ENCODE results near the gene TMEM132D. TPM values are rescaled to one million over a fixed set of nuclear protein-coding genes. Genes with fewer than 3 reads are reported as not detected.

The TMEM132D gene
- total RNA-seq, 2 donors from 2014 or later = not detected

GRCh38 chr12:129606239-129606638 is 297.6 kb downstream of the TMEM132D start:
- no peak overlapping the region for H3K27ac Mint-ChIP-seq
- no peaks in the 10 kb centered on the region for H3K36me3 Mint-ChIP-seq (ENCODE audit: insufficient read depth in 2 of 2)
- no peak for ATAC-seq (replicated peaks in 1 of 2)
- DNase-seq = no peak
- no peaks in the 10 kb centered on the region for H3K27me3 Mint-ChIP-seq (ENCODE audit: low read depth)
- no peak overlapping the region for H3K4me3 Mint-ChIP-seq
- no peaks in the 10 kb centered on the region for H3K4me1 Mint-ChIP-seq (ENCODE audit: low read depth)
- H3K9me3 Mint-ChIP-seq = no peaks in the 10 kb centered on the region

- no peak for ATAC-seq (replicated peaks in 1 of 2)
- no peaks in the 10 kb centered on the region for H3K27me3 Mint-ChIP-seq (ENCODE audit: low read depth)
- no peak overlapping the region for H3K27ac Mint-ChIP-seq
- H3K4me1 Mint-ChIP-seq (ENCODE audit: low read depth) = no peaks in the 10 kb centered on the region
- H3K4me3 Mint-ChIP-seq = no peak overlapping the region
- DNase-seq = no peak
- H3K36me3 Mint-ChIP-seq (ENCODE audit: insufficient read depth in 2 of 2) = no peaks in the 10 kb centered on the region
- no peaks in the 10 kb centered on the region for H3K9me3 Mint-ChIP-seq
Measured at GRCh38 chr12:129605666-129606065, 298.2 kb downstream of the TMEM132D start.

DNA sequence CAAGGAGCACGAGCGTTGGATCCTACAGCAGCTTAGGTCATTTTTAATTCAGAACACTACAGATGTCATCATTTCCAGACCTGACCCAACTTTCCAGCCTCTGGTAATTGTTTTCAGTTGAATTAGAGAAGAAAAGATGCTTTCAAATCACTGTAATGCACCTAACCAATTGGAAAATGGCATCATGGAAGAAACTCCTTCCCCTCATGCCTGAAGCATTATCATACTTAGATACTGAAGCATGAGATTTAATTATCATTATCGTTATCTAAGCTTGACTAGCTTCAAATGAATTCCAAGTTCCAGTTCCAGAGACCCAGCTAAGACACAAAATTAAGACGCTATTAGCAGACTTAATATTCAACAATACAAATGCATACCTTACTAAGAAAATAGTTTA is 299.3 kb downstream of the TMEM132D start:
- no peaks in the 10 kb centered on the region for H3K27me3 Mint-ChIP-seq (ENCODE audit: low read depth)
- no peaks in the 10 kb centered on the region for H3K9me3 Mint-ChIP-seq
- DNase-seq = no peak
- H3K4me1 Mint-ChIP-seq (ENCODE audit: low read depth) = no peaks in the 10 kb centered on the region
- no peaks in the 10 kb centered on the region for H3K36me3 Mint-ChIP-seq (ENCODE audit: insufficient read depth in 2 of 2)
- no peak for ATAC-seq (replicated peaks in 1 of 2)
- H3K27ac Mint-ChIP-seq = no peak overlapping the region
- no peak overlapping the region for H3K4me3 Mint-ChIP-seq

GRCh38 chr12:129599406-129599805 is 304.4 kb downstream of the TMEM132D start:
- Mint-ChIP-seq H3K27ac (no peak overlapping the region), H3K9me3 (no peaks in the 10 kb centered on the region), H3K4me1 (ENCODE audit: low read depth) (no peaks in the 10 kb centered on the region), H3K27me3 (ENCODE audit: low read depth) (no peaks in the 10 kb centered on the region), H3K36me3 (ENCODE audit: insufficient read depth in 2 of 2) (no peaks in the 10 kb centered on the region), H3K4me3 (no peak overlapping the region)
- ATAC-seq (replicated peaks in 1 of 2) = no peak
- no peak for DNase-seq

DNA sequence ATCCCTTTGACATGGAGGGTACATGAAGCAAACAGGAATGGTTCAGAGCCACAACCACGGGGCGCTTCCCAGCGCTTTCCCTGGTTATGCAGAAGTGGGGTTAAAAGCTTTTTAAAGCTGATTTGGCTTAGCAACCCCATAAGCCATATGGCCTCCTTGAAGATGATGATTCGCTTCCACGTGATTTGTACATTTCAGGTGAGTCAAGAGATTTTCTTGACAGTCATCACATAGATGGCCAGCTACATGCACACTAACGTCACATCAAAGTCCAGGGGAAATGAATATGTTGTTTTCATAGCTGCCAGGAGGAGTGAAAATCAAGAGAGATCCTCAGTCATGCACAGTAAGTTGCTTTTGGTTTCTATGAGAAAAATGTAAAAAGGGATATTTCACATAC is 309.7 kb downstream of the TMEM132D start:
- Mint-ChIP-seq H3K9me3 (peaks cover 4 to 7% of the 10 kb centered on the region in 2 donors), H3K27ac (no peak overlapping the region), H3K36me3 (ENCODE audit: insufficient read depth in 2 of 2) (no peaks in the 10 kb centered on the region), H3K27me3 (ENCODE audit: low read depth) (no peaks in the 10 kb centered on the region), H3K4me3 (no peak overlapping the region), H3K4me1 (ENCODE audit: low read depth) (no peaks in the 10 kb centered on the region)
- ATAC-seq (replicated peaks in 1 of 2) (no peak), DNase-seq (no peak)

GRCh38 chr12:129592449-129592848 is 311.4 kb downstream of the TMEM132D start:
- Mint-ChIP-seq H3K4me1 (ENCODE audit: low read depth) (no peaks in the 10 kb centered on the region), H3K4me3 (no peak overlapping the region), H3K27ac (no peak overlapping the region), H3K9me3 (peaks cover 9 to 11% of the 10 kb centered on the region in 2 donors), H3K27me3 (ENCODE audit: low read depth) (no peaks in the 10 kb centered on the region), H3K36me3 (ENCODE audit: insufficient read depth in 2 of 2) (no peaks in the 10 kb centered on the region)
- DNase-seq (no peak), ATAC-seq (replicated peaks in 1 of 2) (no peak)

DNA sequence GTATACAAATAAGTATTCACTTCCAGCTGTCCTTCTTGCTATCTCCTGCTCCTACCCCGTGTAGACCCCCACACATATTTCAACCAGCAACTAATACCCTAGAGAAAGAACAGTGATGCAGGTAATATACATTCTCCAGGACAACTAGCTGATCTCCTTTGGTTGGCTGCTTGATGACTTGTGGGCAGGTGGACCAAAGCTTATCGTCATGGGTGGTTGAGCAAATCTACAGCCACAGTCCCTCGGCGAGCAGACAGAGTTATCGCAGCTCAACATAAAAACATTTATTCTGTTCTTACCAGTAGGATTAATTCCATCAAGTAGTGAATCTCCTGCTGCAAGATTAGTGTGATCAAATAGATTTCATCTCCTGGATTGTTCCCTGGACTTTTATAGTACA is 314.3 kb downstream of the TMEM132D start:
- no peaks in the 10 kb centered on the region for H3K27me3 Mint-ChIP-seq (ENCODE audit: low read depth)
- H3K36me3 Mint-ChIP-seq (ENCODE audit: insufficient read depth in 2 of 2) = peaks cover 0 to 2% of the 10 kb centered on the region in 2 donors
- peaks cover 11 to 14% of the 10 kb centered on the region in 2 donors for H3K9me3 Mint-ChIP-seq
- DNase-seq = no peak
- H3K4me1 Mint-ChIP-seq (ENCODE audit: low read depth) = no peaks in the 10 kb centered on the region
- H3K4me3 Mint-ChIP-seq = no peak overlapping the region
- ATAC-seq (replicated peaks in 1 of 2) = no peak
- H3K27ac Mint-ChIP-seq = no peak overlapping the region

DNA sequence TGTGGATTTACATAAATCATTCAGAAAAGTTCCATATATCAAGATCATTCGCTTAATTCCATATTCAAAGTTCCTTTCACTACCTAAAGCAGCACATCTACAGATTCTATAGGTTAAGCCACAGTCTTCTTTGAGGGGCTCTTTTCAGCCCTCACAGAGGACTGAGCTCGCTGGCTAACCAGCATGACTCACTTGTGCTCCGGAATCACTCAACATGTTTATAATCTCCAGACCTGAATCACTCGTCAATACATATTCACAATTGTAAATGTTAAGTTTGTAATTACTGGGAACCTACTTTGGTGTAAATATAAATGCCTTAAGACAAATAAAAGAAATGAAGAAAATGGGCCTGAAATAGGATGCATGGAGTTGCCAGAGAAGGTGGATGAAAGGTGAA is 315.7 kb downstream of the TMEM132D start:
- Mint-ChIP-seq H3K4me3 (no peak overlapping the region), H3K4me1 (ENCODE audit: low read depth) (no peaks in the 10 kb centered on the region), H3K27ac (no peak overlapping the region), H3K9me3 (peaks cover 13 to 14% of the 10 kb centered on the region in 2 donors), H3K27me3 (ENCODE audit: low read depth) (no peaks in the 10 kb centered on the region), H3K36me3 (ENCODE audit: insufficient read depth in 2 of 2) (peaks cover 0 to 2% of the 10 kb centered on the region in 2 donors)
- DNase-seq = no peak
- no peak for ATAC-seq (replicated peaks in 1 of 2)

DNA sequence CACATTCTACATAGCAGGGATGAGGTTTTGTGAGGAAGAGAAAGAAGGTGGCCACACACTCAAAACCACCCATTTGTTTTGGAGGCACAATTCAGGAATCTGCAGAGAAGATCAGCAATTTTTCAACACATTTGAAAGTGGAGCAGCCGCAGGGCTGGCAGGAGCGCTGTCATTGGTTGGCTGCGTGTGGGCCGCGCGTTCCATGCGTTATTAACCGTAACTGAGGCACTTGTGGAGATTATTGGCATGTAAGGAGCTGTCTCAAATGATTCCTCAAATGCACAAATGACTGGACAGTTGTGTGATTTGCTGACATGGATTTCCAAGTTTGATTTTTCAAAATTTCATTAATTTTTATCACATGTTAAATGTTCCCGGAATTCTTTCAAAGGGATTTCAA is 318.5 kb downstream of the TMEM132D start:
- ATAC-seq (replicated peaks in 1 of 2) = no peak
- Mint-ChIP-seq H3K4me1 (ENCODE audit: low read depth) (no peaks in the 10 kb centered on the region), H3K36me3 (ENCODE audit: insufficient read depth in 2 of 2) (peaks cover 0 to 2% of the 10 kb centered on the region in 2 donors), H3K4me3 (no peak overlapping the region), H3K27ac (no peak overlapping the region), H3K27me3 (ENCODE audit: low read depth) (no peaks in the 10 kb centered on the region), H3K9me3 (peaks cover 10 to 12% of the 10 kb centered on the region in 2 donors)
- no peak for DNase-seq

DNA sequence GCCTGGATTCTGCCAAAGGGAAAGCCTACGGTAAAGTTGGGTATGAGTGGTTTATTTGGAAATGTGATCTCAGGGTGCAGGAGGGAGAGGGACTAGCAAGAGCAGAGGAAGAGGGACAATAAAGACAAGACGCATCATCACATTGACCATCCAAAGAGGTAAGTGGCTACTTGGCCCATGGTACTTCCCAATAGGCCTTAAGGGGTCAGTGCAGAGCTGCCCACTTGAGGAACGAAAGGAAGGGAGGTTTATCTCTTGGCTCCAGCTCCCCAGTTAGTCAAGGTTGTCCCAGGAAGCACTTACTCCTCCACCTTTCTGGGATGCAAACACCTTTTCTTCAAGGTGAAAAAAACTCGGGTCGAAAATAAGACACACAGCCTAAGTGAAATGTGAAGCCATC is 323.9 kb downstream of the TMEM132D start:
- DNase-seq (no peak), ATAC-seq (replicated peaks in 1 of 2) (no peak)
- Mint-ChIP-seq H3K4me3 (no peak overlapping the region), H3K27me3 (ENCODE audit: low read depth) (no peaks in the 10 kb centered on the region), H3K4me1 (ENCODE audit: low read depth) (no peaks in the 10 kb centered on the region), H3K9me3 (peaks cover 4% of the 10 kb centered on the region in 2 donors), H3K27ac (no peak overlapping the region), H3K36me3 (ENCODE audit: insufficient read depth in 2 of 2) (peaks cover 2% of the 10 kb centered on the region in 2 donors)

- DNase-seq (no peak), ATAC-seq (replicated peaks in 1 of 2) (no peak)
- Mint-ChIP-seq H3K4me3 (no peak overlapping the region), H3K36me3 (ENCODE audit: insufficient read depth in 2 of 2) (peaks cover 0 to 1% of the 10 kb centered on the region in 2 donors), H3K27me3 (ENCODE audit: low read depth) (no peaks in the 10 kb centered on the region), H3K4me1 (ENCODE audit: low read depth) (no peaks in the 10 kb centered on the region), H3K9me3 (peaks cover 0 to 7% of the 10 kb centered on the region in 2 donors), H3K27ac (no peak overlapping the region)
Measured at GRCh38 chr12:129571901-129572494, 331.8 kb downstream of the TMEM132D start.

GRCh38 chr12:129570796-129571400 is 332.9 kb downstream of the TMEM132D start:
- Mint-ChIP-seq H3K4me1 (ENCODE audit: low read depth) (no peaks in the 10 kb centered on the region), H3K27ac (no peak overlapping the region), H3K27me3 (ENCODE audit: low read depth) (no peaks in the 10 kb centered on the region), H3K9me3 (peaks cover 0 to 7% of the 10 kb centered on the region in 2 donors), H3K4me3 (no peak overlapping the region), H3K36me3 (ENCODE audit: insufficient read depth in 2 of 2) (peaks cover 0 to 1% of the 10 kb centered on the region in 2 donors)
- ATAC-seq (replicated peaks in 1 of 2) (no peak), DNase-seq (no peak)

DNA sequence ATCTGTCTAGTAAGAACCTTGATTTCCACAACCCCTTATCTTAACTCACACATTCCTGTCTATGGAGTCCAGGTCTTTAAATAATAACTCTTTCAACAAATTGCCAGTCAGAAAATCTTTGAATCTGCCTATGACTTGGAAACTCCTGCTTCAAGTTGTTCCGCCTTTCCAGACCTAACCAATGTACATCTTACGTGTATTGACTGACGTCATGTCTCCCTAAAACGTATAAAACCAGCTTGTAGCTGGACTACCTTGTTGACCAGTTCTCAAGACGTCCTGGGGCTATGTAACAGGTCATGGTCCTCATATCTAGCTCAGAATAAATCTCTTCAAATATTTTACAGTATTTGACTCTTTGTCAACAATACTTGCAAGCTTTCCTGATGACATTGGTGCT is 337.0 kb downstream of the TMEM132D start:
- Mint-ChIP-seq H3K36me3 (ENCODE audit: insufficient read depth in 2 of 2) (peaks cover 0 to 1% of the 10 kb centered on the region in 2 donors), H3K4me1 (ENCODE audit: low read depth) (no peaks in the 10 kb centered on the region), H3K27me3 (ENCODE audit: low read depth) (no peaks in the 10 kb centered on the region), H3K27ac (no peak overlapping the region), H3K9me3 (peaks cover 0 to 6% of the 10 kb centered on the region in 2 donors), H3K4me3 (no peak overlapping the region)
- ATAC-seq (replicated peaks in 1 of 2) (no peak), DNase-seq (no peak)

DNA sequence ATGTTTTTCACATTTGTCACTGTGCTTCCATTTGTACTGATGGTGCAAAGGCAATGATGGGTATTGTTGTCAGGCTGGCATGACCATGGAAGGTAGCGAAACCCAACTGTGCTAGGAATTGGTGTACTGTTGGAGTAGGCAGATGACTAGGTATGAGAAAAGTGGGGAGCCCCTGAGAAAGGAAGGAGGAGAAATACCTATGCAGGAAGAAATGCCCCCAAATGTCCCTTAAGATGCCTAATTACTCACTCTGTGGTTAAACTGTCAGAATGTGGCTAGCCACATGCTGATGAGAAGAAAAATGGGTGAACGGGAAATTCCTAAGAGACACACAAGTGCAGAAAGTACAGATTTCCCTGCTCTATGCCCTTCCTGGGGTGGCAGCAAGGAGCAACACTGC is 339.1 kb downstream of the TMEM132D start:
- no peak overlapping the region for H3K4me3 Mint-ChIP-seq
- no peak for DNase-seq
- H3K27me3 Mint-ChIP-seq (ENCODE audit: low read depth) = no peaks in the 10 kb centered on the region
- no peak overlapping the region for H3K27ac Mint-ChIP-seq
- H3K36me3 Mint-ChIP-seq (ENCODE audit: insufficient read depth in 2 of 2) = peaks cover 0 to 1% of the 10 kb centered on the region in 2 donors
- H3K9me3 Mint-ChIP-seq = peaks cover 0 to 6% of the 10 kb centered on the region in 2 donors
- no peaks in the 10 kb centered on the region for H3K4me1 Mint-ChIP-seq (ENCODE audit: low read depth)
- peak; percentile 43 to 53 for ATAC-seq (replicated peaks in 1 of 2)

All from activated T-cell treated with anti-CD3 and anti-CD28 coated beads, Interleukin-2, amount 50 U/mL, for 72 hours (primary cell).